A204.1 (cell line): Measurements from ENCODE around the gene ZDHHC19.
"Not testable (repeated sequence)": the region's sequence is repeated elsewhere in the genome, so short reads cannot be mapped to it uniquely, and the experiment has no call there.

Source experiments
- FAIRE-seq: peaks from 2 replicates; lab custom pipeline; 2012; peaks lifted over from hg19 to GRCh38; lab: Jason Lieb, UNC

The ZDHHC19 gene, protein sequence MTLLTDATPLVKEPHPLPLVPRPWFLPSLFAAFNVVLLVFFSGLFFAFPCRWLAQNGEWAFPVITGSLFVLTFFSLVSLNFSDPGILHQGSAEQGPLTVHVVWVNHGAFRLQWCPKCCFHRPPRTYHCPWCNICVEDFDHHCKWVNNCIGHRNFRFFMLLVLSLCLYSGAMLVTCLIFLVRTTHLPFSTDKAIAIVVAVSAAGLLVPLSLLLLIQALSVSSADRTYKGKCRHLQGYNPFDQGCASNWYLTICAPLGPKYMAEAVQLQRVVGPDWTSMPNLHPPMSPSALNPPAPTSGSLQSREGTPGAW

DNA sequence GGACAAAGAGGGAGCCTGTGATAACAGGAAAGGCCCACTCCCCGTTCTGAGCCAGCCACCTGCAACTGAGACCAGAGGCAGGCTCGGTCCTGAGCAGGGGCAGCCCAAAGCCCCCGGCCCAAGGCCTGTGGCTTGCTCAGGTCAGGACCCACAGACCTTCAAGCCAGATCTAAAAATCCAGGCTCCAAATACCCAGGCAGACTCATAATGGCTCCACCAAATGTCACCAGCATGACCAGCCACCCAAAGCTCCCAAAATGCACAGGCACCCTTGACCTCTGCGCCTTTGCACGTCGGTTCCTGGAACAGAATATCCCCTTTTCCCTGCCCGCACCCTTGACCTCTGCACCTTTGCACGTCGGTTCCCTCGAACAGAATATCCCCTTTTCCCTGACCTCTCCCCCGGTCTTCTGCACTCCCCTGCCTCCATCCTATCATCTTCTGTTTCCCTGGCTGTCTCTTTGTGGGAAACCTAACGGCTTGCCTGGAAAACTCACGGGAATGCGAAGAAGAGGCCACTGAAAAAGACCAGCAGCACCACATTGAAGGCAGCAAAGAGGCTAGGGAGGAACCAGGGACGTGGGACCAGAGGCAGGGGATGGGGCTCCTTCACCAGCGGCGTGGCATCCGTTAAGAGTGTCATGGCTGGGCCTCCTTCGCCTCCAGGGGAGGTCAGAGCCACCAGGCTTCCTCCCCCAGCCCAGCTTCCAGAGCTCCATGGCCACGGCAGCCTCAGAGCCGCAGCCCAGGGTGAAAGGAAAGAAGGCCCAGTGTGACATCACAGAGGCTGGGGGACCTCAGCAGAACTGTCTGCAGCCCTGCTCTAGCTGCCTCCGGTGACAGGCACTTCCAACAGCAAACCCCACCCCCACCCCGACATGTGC, at the start of gene ZDHHC19:
Gene ZDHHC19 (minus strand): TSS at position 728 of the 884 bp plus-strand sequence. CDS start 85 bp downstream, at position 643.
- no peak for FAIRE-seq

DNA sequence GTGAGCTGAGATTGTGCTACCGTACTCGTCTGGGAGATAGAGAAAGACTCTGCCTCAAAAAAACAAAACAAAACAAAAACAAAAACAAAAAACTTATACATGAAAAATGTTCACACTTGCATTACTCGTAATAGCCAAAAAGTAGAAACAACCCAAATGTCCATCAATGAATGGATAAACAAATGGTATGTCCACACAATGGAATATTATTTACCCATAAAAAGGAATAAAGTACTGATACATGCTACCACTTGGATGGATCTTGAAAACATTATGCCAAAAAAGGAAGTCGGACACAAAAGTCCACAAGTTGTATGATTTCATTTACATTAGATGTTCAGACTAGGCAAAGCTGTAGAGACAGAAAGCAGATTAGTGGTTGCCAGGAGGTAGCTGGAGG, 49.6 kb upstream of the ZDHHC19 start:
- FAIRE-seq: no peak

DNA sequence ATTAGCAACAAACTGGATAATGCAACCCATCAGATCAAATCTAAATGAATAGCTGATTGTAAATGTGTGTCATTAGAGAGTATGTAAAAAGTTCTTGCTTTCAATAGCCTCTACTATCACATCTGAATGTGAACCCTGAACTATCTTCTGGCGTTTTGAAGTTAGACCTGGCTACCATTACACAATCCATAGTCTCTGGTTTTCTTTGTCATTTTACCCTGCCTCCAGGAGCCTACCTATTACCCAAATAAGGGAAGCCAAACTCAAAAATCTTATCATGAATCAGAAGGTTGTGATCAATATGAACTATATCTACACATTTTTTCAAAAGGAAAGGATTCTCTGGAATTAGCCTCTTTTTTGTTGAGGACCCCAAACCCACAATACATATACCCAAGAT, 44.6 kb upstream of the ZDHHC19 start:
- no peak for FAIRE-seq

DNA sequence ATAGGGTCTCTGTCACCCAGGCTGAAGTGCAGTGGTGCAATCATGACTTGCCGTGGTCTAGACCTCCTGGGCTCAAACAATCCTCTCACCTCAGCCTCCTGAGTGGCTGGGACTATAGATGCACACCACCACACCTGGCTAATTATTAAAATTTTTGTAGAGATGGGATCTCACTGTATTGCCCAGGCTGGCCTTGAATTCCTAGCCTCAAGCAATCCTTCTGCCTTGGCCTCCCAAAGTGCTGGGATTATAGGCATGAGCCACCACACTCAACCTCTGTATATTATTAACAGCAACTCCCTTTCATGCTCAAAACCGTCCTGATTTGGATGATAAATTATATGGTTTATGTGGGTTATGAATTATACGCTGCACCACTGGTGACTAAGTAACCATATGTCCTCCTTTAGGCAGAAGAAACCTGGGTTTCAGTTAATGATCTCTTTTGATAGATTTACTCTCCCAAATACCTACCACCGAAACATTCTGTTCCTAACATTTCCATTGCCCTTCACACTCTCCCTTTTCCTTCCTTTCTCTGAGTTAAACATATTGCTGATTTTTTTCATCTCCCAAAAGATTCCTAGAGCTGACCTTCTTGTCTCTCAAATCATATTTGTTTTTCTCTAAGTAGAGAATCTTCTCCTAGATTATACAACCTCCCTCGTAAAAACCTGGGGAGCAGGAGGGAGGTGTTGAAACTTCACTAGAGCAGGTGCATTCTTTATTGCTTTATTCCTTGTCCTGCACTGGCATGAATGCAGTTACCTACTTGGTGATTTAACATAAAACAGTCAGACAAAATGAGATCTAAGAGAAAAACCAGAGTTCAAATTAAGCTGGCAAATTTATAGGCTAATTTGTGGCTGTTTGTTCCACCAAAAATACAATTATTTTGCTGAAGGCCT, 43.4 kb upstream of the ZDHHC19 start:
- no peak for FAIRE-seq

DNA sequence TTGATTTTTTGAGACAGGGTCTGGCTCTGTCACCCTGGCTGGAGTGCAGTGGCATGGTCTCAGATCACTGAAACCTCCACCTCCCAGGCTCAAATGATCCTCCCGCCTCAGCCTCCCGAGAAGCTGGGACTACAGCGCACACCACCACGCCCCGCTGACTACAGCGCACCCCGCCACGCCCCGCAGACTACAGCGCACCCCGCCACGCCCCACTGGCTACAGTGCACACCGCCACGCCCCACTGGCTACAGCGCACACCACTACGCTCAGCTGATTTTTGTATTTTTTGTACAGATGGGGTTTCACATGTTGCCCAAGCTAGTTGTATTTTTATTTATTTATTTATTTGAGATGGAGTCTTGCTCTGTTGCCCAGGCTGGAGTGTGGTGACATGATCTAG, 40.7 kb upstream of the ZDHHC19 start:
- no peak for FAIRE-seq

DNA sequence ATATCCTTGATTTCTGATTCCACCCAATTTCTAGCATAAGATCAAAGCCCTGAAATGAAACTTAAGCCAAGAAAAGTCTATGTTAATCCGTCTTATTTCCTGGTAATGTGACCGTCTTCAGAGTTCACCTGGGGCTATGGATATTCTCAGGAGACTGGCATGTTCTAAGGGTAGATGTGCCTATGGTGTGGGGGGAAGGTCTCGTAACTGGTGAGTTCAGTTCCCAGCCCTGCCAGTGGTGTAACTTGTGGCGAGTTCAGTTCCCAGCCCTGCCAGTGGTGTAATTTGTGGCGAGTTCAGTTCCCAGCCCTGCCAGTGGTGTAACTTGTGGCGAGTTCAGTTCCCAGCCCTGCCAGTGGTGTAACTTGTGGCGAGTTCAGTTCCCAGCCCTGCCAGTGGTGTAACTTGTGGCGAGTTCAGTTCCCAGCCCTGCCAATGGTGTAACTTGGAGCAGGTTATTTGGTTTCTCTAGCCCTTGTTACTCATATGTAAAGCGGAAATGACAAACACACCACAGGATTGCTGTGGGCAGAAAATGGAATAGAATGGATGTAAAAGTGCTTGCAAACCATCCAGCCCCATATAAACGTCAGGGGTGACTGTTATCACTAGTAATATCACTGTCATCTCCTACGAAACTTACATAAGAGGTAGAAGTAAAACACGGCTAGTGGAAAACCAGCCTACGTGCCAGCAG, 35.6 kb upstream of the ZDHHC19 start:
- FAIRE-seq: no peak

DNA sequence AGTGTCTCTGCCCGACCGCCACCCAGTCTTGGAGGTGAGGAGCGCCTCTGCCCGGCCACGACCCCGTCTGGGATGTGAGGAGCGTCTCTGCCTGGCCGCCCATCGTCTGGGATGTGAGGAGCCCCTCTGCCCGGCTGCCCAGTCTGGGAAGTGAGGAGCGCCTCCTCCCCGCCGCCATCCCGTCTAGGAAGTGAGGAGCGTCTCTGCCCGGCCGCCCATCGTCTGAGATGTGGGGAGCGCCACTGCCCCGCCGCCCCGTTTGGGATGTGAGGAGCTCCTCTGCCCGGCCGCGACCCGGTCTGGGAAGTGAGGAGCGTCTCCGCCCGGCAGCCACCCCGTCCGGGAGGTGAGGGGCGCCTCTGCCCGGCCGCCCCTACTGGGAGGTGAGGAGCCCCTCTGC, 33.0 kb upstream of the ZDHHC19 start:
- not testable (repeated sequence) for FAIRE-seq

DNA sequence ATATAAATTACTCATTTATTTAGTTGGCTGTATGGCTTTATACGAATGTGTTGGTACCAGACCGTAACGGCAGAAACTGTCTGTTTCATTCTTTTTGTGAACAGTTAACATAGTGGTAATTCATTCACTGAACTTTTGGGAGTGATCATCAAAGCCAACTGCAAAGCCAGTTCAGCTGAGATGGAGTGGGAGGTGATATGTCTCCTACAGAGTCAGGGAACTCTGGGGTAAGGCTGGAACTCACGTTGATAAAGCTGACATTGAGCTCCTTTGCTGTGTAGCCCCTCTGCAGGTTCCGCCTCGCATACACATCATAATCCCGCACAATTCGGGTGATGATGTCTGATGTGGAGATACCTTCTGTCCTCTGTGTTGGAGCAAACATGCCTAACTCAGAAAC, 30.5 kb upstream of the ZDHHC19 start:
- no peak for FAIRE-seq

DNA sequence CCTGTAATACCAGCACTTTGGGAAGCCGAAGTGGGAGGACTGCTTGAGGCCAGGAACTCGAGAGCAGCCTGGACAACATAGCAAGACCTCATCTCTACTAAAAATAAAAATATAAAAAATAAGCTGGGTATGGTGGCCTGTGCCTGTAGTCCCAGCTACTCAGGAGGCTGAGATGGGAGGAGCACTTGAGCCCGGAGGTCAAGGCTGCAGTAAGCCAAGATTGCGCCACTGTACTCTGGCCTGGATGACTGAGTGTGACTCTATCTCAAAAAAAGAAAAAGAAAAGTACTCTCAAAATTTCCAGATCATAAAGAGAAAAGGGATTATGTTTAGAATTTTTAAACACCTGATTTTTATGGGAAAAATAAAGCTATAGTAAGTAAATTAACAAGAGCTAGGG, 29.2 kb upstream of the ZDHHC19 start:
- FAIRE-seq: no peak

DNA sequence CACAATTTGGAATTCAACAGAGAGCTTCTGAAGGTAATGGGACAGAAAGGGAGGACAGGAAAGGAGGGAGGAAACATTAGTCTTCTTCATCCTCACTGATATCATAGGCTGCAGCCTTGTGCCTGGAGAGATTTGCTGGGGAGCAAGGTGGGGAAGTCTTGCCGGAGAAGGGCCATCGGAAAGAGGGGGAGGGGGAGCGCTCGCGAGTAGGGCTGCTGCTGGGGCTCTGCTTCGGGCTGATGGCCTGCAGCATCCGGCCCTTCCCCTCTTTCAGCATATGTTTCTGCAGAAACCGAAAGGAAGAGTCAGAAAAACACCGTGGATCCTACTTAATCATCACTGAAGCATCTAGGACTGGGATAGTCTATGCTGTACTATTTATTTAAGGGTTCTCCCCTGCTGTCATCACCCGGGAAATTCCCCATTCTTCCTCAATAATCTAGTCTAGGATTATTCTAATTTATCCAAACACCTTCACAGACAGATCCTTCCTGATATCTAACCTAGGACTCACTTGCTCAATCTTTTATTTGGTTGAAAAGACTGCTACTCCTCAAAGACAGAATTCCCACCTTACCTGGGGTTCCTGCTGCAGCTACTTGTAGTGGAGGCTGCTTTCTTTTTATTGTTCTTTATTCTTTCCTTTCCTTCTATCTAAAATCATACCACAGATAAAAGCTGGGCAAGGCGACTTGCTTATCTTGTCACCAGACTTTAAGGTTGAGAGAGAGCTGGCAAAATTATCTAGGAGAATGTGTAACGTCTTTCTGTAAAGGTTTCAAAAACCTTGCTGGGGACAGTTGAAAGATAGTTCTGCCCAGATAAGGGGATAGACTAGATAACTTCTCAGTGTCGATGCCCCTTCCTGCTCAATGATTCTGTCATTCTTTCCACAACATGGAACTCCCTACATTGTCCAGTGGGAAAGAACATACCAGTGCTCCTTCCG, 27.7 kb upstream of the ZDHHC19 start:
- FAIRE-seq: no peak

DNA sequence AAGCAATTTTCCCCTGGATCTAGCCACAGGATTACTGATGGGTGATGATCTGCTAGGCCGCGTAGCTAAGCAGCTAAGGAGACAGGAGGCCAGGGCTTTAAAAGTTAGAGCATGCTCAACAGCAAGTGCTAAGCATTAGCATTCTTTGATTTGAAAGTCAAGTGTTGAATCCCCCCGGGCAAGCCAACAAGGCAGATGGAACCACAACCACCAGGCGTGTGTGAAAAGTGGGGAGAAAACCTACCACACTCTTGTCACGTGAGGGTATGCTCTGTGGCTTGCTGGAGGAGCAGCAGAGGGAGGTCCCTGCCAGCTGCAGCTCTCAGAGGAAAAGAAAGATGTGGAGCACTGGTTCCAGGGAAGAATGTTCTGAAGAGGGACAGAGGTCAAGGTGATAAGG, 26.0 kb upstream of the ZDHHC19 start:
- FAIRE-seq: no peak

DNA sequence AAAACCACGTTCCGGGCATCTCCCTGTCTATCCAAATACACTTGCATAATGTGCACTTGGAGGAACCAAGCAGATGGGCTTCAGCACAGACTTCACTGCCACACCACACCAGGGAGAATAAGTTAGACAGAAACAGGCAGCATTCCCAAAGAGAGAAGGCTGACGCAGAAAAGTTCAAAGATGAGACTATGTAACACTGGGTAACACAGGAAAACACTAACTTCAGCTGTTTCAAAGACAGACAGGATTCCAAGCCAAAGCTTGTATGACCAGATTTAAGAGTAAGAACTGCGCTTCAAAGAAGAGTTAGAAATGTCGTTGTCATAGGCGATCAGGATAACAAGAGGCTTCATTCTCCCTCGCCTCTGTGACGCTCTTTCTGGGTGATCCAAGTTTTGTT, 25.0 kb upstream of the ZDHHC19 start:
- no peak for FAIRE-seq

DNA sequence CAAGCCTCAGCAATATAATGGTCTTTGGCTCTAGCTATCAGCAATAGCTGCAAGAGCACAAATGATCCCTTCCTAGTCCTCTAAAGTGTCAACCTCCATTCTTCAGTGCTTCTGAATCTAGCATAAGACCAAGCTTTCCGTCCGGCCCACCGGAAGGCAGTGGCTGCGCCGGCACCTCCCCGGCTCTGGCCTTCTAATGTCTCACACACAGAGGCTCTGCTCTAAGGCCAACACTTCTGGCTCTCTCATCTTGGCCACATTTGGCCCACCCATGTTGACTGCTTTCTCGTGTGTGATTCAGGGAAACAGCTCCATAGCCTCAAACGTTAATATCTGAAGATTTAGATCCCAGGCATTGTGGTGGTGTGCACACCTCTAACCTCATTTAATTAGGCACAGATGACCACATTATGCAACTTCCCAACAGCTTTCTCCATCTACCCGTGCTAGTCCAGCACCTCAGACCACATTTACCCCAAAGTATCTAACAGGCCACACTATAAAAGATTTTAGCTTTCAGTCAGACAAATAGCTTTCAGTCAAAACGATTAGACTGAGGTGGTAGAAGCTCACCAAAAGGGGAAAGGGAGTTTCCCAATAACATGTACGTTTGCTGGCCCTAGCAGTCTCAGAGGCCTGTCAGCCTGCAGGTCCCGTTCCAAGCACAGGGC, 24.4 kb upstream of the ZDHHC19 start:
- no peak for FAIRE-seq

DNA sequence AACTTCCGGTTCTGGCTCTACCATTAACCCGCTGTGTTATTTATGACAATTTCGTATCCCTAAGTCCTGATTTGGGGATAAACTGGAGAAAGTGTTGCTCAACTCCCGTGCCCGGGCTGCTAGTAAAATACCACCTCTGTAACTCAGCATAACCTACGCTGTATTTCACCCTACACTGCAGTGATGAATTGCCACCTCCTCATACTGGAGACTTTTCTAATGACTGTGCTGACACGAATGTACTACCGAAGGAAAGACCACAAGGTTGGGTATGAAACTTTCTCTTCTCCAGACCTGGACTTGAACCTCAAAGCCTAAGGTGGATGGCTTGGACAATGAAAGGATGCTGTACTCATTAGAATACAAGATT, 21.7 kb upstream of the ZDHHC19 start:
- FAIRE-seq: no peak

DNA sequence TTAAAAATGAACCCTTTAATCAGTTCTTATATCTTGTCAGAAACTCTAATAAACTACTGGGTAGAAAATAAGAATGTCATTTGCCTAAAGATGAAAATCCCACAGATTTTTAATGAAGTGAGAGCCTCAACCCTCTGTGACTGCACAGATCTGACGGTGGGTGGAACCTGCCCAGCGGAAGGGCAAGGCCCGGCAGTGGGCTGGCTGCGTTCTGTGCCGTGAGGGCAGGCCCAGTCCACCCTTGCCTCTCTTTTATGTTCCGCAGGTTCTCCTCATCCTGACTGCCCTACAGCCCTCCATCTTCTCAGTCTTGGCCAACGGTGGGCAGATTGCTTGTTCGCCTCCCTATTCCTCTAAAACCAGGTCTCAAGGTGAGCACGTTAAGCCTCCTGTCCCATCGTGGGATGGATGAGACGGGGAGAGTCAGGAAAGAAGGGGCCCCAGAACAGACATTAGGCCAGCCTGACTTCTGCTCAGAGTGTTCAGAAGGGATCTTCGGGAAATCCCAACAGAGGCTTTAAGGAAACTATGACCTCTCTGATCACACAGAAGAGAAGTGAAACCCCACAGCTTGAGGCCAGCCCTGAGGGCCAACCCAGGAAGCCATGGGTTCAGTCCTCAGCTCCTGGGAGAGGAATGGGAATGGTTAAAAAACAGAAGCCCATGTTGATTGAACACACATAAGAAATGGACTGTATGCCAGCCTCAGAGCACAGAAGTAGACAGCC, 21.1 kb upstream of the ZDHHC19 start:
- no peak for FAIRE-seq

DNA sequence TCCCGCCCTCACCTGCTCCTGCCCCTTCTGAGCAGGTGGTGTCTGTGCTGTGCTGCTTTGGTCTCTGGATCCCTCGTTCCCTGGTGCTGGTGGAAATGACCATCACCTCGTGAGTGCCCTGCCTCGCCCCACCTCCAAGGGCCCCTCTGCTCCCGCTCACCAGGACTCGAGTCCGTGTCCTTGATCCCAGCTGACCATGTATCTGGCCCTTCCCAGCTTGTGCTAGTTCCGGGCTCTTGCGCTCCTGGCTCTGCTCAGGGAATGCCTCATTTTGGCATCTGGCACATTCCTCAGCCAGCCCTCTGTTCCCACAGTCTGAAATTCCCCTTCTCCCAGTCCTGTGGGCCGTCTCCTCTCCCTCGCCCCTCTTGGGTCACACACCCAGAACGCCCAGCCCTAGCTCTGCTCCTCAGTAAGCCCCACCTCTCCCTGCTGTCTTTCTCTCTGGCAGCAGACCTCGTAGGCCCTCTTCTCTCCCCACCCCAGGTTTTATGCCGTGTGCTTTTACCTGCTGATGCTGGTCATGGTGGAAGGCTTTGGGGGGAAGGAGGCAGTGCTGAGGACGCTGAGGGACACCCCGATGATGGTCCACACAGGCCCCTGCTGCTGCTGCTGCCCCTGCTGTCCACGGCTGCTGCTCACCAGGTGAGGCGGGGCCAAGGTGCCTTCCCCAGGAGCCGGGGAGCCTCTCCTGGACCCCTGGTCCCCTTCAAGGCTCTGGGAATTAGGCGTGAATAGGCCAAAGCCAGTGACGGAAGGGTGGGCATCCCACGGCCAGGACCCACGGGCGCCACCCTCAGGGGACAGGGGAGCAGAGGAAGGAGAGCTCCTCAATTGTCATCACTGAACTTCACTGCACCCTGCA, 16.7 kb upstream of the ZDHHC19 start:
- FAIRE-seq: no peak

DNA sequence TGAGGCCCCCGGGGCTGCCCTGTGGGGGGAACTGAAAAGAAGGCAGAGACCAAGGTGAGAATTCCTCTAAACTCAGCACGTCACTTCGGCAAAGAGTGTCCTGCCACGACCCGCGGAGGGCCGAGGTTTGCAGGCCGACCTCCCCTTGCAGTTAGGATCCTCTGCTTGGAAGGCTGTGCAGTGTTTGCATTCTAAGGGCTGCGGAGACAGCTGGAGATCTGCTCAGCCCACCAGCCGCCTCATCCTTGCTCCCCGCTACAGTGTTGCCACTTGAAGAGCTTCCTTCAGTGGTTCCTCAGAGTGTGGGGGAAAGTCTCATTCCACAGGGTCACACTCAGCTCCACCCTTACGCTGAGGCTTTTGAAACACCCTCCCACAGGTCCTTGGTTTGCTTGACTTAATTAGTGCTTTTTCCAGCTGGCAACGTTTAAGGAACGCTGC, 15.9 kb upstream of the ZDHHC19 start:
- no peak for FAIRE-seq

DNA sequence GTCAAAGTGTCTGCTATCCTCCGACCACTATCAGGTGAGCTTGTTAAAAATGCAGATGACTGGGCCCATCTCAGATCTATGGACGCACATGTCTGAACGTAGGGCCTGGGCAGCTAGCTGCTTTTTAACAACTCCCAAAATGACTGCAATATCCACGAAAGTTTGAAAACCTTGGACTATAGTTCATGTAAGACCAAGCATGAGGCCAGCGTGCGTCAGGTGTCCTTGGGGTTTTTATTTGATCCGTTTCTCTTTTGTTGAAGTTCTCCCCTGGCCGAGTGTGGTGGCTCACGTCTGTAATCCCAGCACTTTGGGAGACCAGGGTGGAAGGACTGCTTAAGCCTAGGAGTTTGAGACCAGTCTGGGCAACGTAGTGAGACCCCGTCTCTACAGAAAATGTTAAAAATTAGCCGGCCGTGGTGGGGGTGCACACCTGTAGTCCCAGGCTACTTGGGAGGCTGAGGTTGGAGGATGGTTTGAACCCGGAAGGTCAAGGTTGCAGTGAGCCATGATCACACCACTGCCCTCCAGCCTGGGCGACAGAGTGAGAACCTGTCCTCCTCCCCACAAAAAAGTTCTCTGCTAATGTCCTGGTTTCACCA, 14.7 kb upstream of the ZDHHC19 start:
- no peak for FAIRE-seq
